ENCODE data around the gene MALRD1.

MALRD1 gene

GRCh38 chr10:19408924-19409323, 360.3 kb downstream of the MALRD1 start:
- no peak for DNase-seq

- DNase-seq = no peak
Measured at GRCh38 chr10:19411119-19411518, 362.5 kb downstream of the MALRD1 start.

- no peak for DNase-seq
Measured at GRCh38 chr10:19412531-19412930, 363.9 kb downstream of the MALRD1 start.

- DNase-seq = no peak
Measured at GRCh38 chr10:19416164-19416563, 367.6 kb downstream of the MALRD1 start.

- DNase-seq = no peak
Measured at GRCh38 chr10:19417740-19418139, 369.1 kb downstream of the MALRD1 start.

GRCh38 chr10:19421674-19422073, 373.1 kb downstream of the MALRD1 start:
- DNase-seq = no peak

GRCh38 chr10:19426034-19426433, 377.4 kb downstream of the MALRD1 start:
- DNase-seq = no peak

- DNase-seq = no peak
Measured at GRCh38 chr10:19431622-19432351, 383.2 kb downstream of the MALRD1 start.

GRCh38 chr10:19449860-19450259, 401.3 kb downstream of the MALRD1 start:
- no peak for DNase-seq

- no peak for DNase-seq
Measured at GRCh38 chr10:19451356-19451755, 402.8 kb downstream of the MALRD1 start.

GRCh38 chr10:19451937-19452336, 403.3 kb downstream of the MALRD1 start:
- no peak for DNase-seq

GRCh38 chr10:19453967-19454366, 405.4 kb downstream of the MALRD1 start:
- no peak for DNase-seq

GRCh38 chr10:19461588-19461987, 413.0 kb downstream of the MALRD1 start:
- DNase-seq = no peak

- DNase-seq = no peak
Measured at GRCh38 chr10:19466709-19467108, 418.1 kb downstream of the MALRD1 start.

GRCh38 chr10:19468413-19468812, 419.8 kb downstream of the MALRD1 start:
- DNase-seq = no peak

- no peak for DNase-seq
Measured at GRCh38 chr10:19469521-19469920, 420.9 kb downstream of the MALRD1 start.

GRCh38 chr10:19479854-19480253, 431.3 kb downstream of the MALRD1 start:
- no peak for DNase-seq

GRCh38 chr10:19480353-19480752, 431.8 kb downstream of the MALRD1 start:
- DNase-seq = no peak

- no peak for DNase-seq
Measured at GRCh38 chr10:19483421-19483820, 434.8 kb downstream of the MALRD1 start.

GRCh38 chr10:19488592-19489280, 440.1 kb downstream of the MALRD1 start:
- no peak for DNase-seq

- DNase-seq = no peak
Measured at GRCh38 chr10:19491166-19491565, 442.6 kb downstream of the MALRD1 start.

GRCh38 chr10:19493917-19494316, 445.3 kb downstream of the MALRD1 start:
- no peak for DNase-seq

- no peak for DNase-seq
Measured at GRCh38 chr10:19497026-19497425, 448.4 kb downstream of the MALRD1 start.
